SK-N-DZ (cell line): ENCODE results near the gene ASPG.

Experiments
- DNase-seq: peaks from one replicate; pipeline ENCODE4 v3.0.0-alpha.2; 2015; ENCODE audit warnings: low spot score

Gene ASPG

DNA sequence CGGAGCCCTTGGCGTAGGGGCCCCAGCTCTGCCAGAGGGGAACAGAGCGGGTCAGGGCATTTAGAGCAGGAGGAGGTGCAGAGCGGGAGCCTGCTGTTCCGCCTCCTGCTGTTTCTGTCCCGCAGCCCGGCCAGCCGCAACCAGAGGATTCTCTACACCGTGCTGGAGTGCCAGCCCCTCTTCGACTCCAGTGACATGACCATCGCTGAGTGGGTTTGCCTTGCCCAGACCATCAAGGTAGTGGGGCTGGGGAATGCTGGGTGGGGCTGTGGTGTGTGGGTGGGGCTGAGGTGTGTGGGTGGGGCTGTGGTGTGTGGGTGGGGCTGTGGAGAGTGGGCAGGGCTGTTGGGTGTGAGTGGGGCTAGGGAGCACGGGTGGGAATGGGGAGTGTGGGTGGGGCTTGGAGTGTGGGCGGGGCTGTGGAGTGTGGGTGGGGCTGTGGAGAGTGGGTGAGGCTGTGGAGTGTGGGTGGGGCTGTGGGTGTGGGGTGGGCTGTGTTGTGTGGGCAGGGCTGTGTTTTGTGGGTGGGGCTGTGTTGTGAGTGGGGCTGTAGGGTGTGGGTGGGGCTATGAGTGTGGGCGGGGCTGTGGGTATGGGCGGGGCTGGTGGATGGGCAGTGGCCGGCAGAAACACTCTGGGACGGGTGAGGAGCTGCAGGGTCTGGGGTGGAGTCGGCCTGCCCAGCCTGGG lies 8.0 kb downstream of the ASPG start:
- no peak for DNase-seq

GRCh38 chr14:104094056-104094708 lies 8.7 kb downstream of the ASPG start:
- DNase-seq = no peak

DNA sequence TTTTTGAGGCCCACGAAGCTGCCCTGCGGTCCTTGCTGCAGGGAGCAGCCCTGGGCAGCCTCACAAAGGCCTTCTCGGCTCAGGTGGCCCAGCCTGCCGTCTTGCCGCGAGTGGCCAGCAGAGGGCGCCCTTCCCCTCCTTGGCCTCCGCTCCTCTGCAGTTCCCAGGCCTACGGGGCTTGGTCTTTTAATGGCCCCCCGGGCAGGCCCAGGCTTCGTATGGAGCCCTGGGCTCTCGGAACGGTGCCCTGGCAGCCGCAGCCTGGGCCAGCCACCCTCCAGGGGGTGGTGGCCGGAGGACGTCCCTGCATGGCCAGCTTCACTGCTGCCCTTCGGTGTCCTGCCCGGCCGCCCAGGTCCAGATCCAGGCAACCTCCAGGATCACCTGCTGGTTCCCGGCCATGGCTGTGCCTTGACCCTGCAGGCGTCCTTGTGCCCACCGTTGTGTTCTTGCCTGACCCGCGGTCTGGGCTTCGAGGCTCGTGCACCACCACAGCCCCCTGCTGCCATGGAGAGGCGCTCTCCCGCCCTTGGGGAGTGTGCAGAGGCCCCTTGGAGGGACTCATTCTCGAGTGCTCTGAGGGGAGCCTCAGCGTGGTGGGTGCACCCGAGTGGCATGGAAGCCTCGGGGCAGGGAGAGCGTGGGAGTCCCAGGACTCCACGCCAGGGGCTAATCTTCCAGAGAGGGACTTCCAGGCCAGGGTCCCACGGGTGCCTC lies 9.4 kb downstream of the ASPG start:
- DNase-seq = peak; percentile 36

DNA sequence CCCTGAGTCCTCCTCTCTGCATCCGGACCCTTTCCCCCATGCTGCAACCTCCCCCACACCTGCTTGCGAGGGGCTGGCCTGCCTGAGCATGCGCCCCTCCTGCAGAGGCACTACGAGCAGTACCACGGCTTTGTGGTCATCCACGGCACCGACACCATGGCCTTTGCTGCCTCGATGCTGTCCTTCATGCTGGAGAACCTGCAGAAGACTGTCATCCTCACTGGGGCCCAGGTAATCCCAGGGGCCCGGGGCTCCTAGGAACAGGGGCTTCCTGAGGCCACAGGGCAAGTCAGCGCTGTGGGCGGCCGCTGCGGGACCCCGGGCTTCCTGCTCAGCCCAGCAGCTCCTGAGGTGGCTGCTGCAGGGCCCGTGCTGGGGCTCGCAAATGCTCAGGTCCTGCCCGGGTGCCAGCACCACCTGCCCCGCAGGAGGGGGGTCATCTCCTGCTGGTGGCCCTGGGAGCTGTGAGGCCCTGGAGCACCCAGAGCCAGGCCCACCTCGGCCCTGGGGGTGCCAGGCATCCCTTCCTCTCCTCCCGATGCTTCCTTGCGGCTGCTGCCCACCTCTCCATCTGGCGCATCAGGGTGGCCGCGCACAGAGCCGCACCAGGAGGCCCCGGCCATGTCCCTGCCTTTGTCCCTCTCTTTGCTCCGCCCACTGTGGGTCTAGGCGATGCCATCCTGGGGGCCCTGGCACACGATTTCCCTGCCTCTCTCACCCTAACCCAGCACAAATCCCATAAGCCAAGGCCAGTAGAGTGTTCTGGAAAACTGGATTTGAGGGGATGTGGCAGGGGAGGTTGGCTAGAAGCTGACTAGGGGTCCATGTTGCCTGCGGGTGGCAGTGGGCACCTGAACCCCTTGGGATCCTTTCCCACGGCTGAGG lies 10.2 kb downstream of the ASPG start:
- DNase-seq = no peak

GRCh38 chr14:104096318-104096717 lies 10.8 kb downstream of the ASPG start:
- no peak for DNase-seq

- no peak for DNase-seq
These were observed 11.5 kb downstream of the ASPG start for GRCh38 chr14:104096751-104097700.

- DNase-seq = no peak
These were observed 13.0 kb downstream of the ASPG start for GRCh38 chr14:104098272-104099095.

DNA sequence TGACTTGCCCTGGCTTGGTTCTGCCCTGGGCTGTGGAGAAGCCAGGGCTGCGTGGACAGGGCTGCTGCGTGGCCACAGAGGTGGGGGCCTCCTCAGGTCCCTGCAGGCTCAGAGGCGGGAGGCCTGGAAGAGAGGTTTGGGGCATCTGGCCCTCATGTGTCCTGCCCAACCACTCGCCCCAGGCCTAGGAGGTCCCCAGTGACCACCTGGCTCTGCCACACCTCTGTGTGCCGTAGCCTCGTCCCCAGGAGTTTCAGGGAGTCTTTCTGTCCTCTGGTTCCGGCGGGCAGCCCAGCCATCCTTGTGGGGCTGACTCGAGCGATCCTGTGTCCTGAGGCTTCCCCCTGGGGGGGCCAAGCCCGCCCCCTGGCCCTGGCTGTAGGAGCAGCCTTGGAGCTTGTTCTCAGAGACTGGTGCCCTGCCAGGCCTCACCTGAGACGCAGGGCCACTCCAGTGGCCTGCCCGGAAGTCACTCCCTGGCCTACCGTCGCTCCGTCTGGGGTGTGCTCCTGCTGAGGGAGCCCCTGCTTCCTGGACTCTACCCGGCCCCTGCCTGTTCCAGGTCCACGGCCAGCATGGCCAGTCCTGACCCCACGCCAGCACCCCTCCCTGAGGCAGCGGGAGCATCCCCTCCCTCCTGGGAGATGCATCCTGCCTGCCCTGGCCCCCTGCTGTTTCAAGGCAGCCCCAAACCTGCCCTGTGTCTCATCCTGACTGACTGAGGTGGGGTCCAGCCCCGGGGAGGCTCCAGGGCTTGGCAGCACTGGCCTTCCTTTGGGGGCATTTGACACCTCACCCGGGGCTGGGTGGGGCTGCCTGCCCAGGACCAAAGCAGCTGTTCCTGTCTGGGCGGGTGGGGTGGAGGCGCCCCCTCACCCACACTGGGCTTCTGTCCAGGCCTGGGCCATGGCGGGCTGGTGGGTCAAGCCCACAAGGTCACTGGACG lies 13.9 kb downstream of the ASPG start:
- no peak for DNase-seq

DNA sequence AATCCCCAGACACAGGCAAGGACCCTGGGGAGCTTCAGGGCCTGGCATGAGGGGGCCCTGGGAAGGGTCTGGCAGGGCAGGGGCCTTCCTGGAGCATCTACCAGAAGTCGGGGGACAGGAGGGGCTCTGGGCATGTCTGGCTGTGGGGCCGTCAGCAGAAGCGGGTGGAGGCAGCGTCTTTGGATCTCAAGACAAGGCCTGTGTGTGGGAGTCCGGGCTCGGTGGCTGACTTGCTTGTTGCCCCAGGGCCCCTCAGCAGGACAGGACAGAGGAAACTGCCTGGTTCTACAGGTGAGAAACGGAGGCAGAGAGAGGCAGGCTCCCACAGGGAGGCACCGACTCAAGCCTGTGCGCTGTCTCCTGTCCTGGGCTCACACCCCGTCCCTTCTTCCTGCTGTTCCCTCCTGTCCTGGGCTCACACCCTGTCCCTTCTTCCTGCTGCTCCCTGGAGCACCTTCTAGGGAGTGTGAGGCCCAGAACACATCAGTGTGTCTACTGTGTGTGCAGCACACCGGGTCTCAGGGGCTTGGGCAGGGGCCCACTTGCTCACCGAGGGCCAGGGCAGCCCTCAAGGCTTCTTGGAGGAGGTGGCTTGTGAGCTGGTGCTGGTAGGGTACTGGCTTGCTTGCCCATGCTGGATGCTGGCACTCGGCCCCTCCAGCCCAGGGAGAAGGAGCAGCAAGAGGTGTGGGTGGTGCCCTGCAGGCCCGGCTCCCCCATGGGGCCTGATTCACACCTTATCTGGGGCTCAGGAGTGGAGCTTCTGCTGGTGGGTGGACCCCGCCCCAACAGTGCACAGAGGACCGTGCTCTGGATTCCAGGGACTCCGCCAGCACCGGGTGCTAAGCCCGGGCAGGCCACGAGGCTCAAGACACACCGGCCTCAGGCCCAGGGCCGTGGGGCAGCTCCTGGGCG lies 14.9 kb downstream of the ASPG start:
- no peak for DNase-seq

DNA sequence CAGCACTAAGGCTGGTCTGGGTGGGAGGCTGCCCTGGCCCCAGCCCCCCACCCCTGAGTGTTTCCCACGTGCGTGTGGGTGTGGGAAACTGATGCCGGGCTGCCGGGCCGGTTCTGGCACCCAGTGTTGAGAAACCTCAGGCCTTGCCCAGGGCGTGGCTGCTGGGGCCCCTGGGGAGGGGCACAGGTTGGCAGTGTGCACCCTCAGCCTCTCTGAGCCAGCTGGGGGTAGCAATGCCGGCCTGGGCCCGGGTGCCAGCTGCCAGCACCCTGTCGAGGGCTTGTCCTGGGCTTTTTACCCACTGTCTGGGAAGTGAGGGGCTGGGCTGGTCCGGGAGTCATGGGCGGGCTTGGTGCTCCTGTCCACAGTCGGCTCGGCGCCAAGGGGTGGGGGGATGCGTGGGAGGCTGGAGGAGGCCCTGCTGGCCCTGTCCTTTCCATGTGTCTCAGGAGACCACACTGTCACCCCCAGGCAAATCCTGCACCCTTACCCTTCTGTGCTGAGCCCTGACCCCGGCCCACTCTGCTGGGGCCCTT lies 15.7 kb downstream of the ASPG start:
- DNase-seq = no peak

- no peak for DNase-seq
These were observed 16.3 kb downstream of the ASPG start for GRCh38 chr14:104101651-104102281.

DNA sequence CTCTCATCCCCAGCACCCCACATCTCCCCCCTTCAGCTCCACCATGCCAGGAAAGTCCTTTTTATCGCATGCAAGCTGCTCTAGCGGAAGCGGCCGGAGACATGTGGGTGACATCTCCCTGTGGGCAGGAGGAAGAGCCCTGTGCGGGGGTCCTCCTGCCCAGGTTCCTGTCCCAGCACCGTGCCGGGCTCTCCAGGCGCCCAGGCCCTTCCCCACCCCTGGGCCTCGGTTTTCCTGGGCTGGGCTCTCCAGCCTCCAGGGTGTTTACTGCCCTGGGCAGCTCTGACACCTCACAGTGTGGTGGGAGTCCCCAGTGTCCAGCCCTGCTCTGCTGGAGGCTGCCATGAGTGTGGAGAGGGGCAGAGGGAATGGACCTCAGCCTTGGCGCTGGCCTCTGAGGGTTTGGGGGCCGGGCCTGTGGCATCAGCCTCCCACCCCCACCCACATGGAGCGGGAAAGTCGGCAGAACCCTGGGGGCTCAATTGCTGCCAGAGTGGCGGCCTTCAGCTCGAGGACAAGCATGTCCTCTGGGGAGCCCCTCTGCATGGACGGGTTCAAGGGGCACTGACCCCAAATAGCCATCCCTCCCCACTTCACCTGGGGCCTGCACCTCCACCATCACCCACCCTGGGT lies 16.9 kb downstream of the ASPG start:
- no peak for DNase-seq

DNA sequence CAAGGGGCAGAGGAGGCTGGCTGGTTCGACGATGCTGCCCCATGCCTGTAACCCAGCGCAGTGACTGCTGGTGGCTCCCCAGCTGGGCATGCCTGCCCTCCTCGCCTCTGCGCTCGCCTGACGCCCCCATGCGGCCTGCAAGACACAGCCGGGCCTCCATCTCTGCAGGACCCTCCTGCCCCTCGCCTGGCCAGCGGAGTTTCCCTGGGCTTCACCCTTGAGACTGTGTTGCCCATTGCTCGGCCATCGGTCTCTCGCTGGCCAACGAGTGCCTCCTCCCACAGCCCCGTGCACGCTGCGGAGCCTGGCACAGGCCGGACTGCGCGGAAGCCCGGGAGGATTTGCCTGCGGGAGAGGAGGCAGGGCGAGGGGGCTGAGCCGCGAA lies 17.6 kb downstream of the ASPG start:
- no peak for DNase-seq

- no peak for DNase-seq
These were observed 18.1 kb downstream of the ASPG start for GRCh38 chr14:104103446-104104075.

- DNase-seq = no peak
These were observed 18.8 kb downstream of the ASPG start for GRCh38 chr14:104104076-104104901.
